Measurements from ENCODE around the gene PID1.

- TF ChIP-seq CTCF (conservative IDR thresholded peaks at IDR 0.05; ENCODE audit: low read length) (no peak), EZH2phosphoT487 (IDR thresholded peaks at IDR 0.05; ENCODE audit: borderline replicate concordance, low read depth, low read length) (no peak)
These were observed 1.9 kb downstream of the PID1 start for GRCh38 chr2:229269146-229269545.

Data from OCI-LY7 (cell line).